Thoracic aorta (tissue), 2 donors: ENCODE results near the gene KIF1B. TPM values are rescaled to one million over a fixed set of nuclear protein-coding genes. Genes with fewer than 3 reads are reported as not detected.

Experiments
- ATAC-seq: fragments of 150-250 bp; one replicate; pipeline ENCODE4 v1.8.0; 2017; ENCODE audit warnings: low read depth; ENCODE audit not compliant: insufficient number of reproducible peaks, low FRiP score
- DNase-seq: peaks from one replicate; pipeline ENCODE4 v3.0.0-alpha.2; 2020; ENCODE audit warnings: low spot score
- H3K27ac ChIP-seq, 2 donors: fragments of 200-600 bp; sonication (generic); 1 replicate in 1 of 2; 2 replicates in 1 of 2; pipeline ENCODE4 v1.5.1; 2016; ENCODE audit warnings: mild to moderate bottlenecking in 2 of 2, moderate library complexity in 2 of 2
- H3K27me3 ChIP-seq: fragments of 200-600 bp; sonication (generic); replicated peaks from 2 replicates; pipeline ENCODE4 v1.6.0; 2016; ENCODE audit warnings: mild to moderate bottlenecking; ENCODE audit not compliant: insufficient read depth
- H3K36me3 ChIP-seq: fragments of 200-600 bp; sonication (generic); one replicate; pipeline ENCODE4 v1.5.1; 2016
- H3K4me1 ChIP-seq, 2 donors: fragments of 200-600 bp; sonication (generic); 1 replicate in 1 of 2; 2 replicates in 1 of 2; pipeline versions ENCODE4 v1.5.1 to v1.6.0; 2016; ENCODE audit warnings: low read depth in 2 of 2, mild to moderate bottlenecking in 1 of 2; ENCODE audit not compliant: control insufficient read depth in 1 of 2
- H3K4me3 ChIP-seq: fragments of 200-600 bp; sonication (generic); 2 replicates; pipeline ENCODE4 v1.5.1; 2016; ENCODE audit warnings: mild to moderate bottlenecking
- H3K9me3 ChIP-seq: fragments of 200-600 bp; sonication (generic); 2 replicates; pipeline ENCODE4 v1.5.1; 2016
- CTCF ChIP-seq: fragments of 200-600 bp; sonication (generic); IDR thresholded peaks from one replicate; pipeline ENCODE4 v1.5.1; 2019; ENCODE audit warnings: antibody characterized with exemption
- total RNA-seq, 2 donors: library from RNA; depleted of rRNA; stranded (reverse); fragments of >200 nt; gene quantifications; one replicate each; pipeline versions ENCODE4 v1.1.0 to v1.2.3, GENCODE V29; 2016

KIF1B gene
- total RNA-seq, 2 donors from 2014 or later = 40.1 to 64.3 TPM

GRCh38 chr1:10338611-10339010 is 128.2 kb downstream of the KIF1B start:
- peaks cover 59% of the 10 kb centered on the region for H3K36me3 ChIP-seq
- no peak overlapping the region for H3K4me3 ChIP-seq
- H3K27me3 ChIP-seq = no peaks in the 10 kb centered on the region
- TF ChIP-seq CTCF = no peak
- H3K27ac ChIP-seq = no peak overlapping the region
- no peak for DNase-seq
- no peaks in the 10 kb centered on the region for H3K9me3 ChIP-seq
- no peaks in the 10 kb centered on the region for H3K4me1 ChIP-seq
- ATAC-seq = no peak

DNA sequence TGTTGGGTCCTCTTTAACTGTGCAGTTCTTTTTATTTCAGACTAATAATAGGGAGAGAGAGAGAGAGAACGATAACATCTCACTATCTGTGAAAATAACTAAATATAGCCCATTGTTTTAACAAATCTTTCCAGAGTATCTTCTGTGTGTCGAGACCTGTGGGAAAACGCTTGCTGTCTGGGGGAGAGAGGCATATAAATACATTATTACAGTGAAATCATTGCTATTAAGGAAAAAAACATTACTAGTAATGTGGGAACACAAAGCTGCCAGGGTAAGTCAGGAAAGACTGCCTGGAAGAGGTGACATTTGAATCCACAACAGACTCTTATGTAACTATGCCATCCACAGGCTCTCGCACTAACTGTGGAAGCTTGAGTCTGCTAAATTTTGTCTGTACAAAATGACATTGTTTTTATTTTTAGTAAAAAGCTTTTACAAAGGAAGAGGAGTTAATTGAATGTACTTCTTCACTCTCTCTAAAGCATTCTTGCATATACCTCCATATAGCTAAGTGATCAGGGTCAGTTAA is 128.7 kb downstream of the KIF1B start:
- TF ChIP-seq CTCF = no peak
- Histone ChIP-seq H3K27me3 (no peaks in the 10 kb centered on the region), H3K9me3 (no peaks in the 10 kb centered on the region), H3K4me3 (no peak overlapping the region), H3K27ac (no peak overlapping the region), H3K36me3 (peaks cover 63% of the 10 kb centered on the region), H3K4me1 (no peaks in the 10 kb centered on the region)
- DNase-seq (no peak), ATAC-seq (no peak)

GRCh38 chr1:10339815-10340214 is 129.4 kb downstream of the KIF1B start:
- peaks cover 61% of the 10 kb centered on the region for H3K36me3 ChIP-seq
- no peaks in the 10 kb centered on the region for H3K4me1 ChIP-seq
- H3K9me3 ChIP-seq = no peaks in the 10 kb centered on the region
- no peak overlapping the region for H3K4me3 ChIP-seq
- H3K27me3 ChIP-seq = no peaks in the 10 kb centered on the region
- DNase-seq (no peak), ATAC-seq (no peak)
- TF ChIP-seq CTCF = no peak
- no peak overlapping the region for H3K27ac ChIP-seq

- H3K9me3 ChIP-seq = no peaks in the 10 kb centered on the region
- H3K27ac ChIP-seq = no peak overlapping the region
- H3K4me3 ChIP-seq = no peak overlapping the region
- no peaks in the 10 kb centered on the region for H3K4me1 ChIP-seq
- no peak for ATAC-seq
- H3K36me3 ChIP-seq = peaks cover 52% of the 10 kb centered on the region
- no peak for TF ChIP-seq CTCF
- H3K27me3 ChIP-seq = no peaks in the 10 kb centered on the region
- DNase-seq = no peak
Measured at GRCh38 chr1:10340930-10341590, 130.7 kb downstream of the KIF1B start.

DNA sequence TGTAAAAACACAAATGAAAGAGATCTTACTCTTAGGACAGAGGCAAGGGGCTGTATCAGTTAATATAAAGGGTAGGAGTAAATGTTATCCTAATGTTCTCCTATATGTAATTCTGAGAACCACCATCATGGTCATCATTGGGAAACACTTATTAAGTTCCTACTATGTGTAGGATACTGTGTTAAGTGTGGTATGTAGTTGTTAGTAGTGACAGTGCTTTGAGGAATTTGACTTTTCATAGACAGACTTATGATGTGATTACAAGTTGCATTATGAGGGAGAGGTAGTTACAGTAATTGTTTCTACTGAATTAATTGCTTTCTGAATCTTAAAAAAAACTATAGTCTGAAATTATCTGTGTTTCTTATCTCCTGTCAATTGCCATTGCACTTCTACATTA is 136.7 kb downstream of the KIF1B start:
- DNase-seq (no peak), ATAC-seq (no peak)
- TF ChIP-seq CTCF = no peak
- Histone ChIP-seq H3K27me3 (no peaks in the 10 kb centered on the region), H3K4me3 (no peak overlapping the region), H3K36me3 (peaks cover 35% of the 10 kb centered on the region), H3K27ac (no peak overlapping the region), H3K4me1 (no peaks in the 10 kb centered on the region), H3K9me3 (no peaks in the 10 kb centered on the region)
